H1 (cell line): ENCODE data around the gene KXD1. TPM values are rescaled to one million over a fixed set of nuclear protein-coding genes. Genes with fewer than 3 reads are reported as not detected.

Experiments used
- CTCF ChIA-PET: fragments of 300-600 bp; sonication (Branson Sonifier 250); formaldehyde crosslinking; loops from one replicate; lab custom pipeline; 2021; ENCODE audit not compliant: partially characterized antibody; lab: Charles Lee
- POLR2A ChIA-PET: fragments of 300-600 bp; sonication (Branson Sonifier 250); formaldehyde crosslinking; loops from one replicate; lab custom pipeline; 2021; ENCODE audit warnings: inconsistent platforms; ENCODE audit not compliant: partially characterized antibody; lab: Charles Lee
- DNase-seq, 2 experiments: peaks; one replicate each; pipeline versions ENCODE4 v3.0.0 to v3.0.0-alpha.2; 2010 to 2022; ENCODE audit warnings: low spot score in 2 of 2, low read depth in 1 of 2, mixed read lengths in 1 of 2
- FAIRE-seq: peaks from 2 replicates; lab custom pipeline; 2011; peaks lifted over from hg19 to GRCh38; lab: Jason Lieb, UNC
- H2AFZ ChIP-seq: 2 replicates; pipeline ENCODE4 v1.8.1; 2012; ENCODE audit warnings: low read length, inconsistent platforms
- H2AK5ac ChIP-seq: 2 replicates; pipeline ENCODE4 v1.6.1; 2013; ENCODE audit warnings: low read depth, low read length
- H2BK120ac ChIP-seq: replicated peaks from 2 replicates; pipeline ENCODE3; 2013; ENCODE audit warnings: low read depth, low read length, inconsistent platforms
- H2BK12ac ChIP-seq: 2 replicates; pipeline ENCODE4 v1.6.1; 2013; ENCODE audit warnings: low read depth, low read length
- H2BK15ac ChIP-seq: 2 replicates; pipeline ENCODE4 v1.6.1; 2013; ENCODE audit warnings: low read length
- H2BK20ac ChIP-seq: 2 replicates; pipeline ENCODE4 v1.6.1; 2013; ENCODE audit warnings: low read length
- H2BK5ac ChIP-seq: 2 replicates; pipeline ENCODE4 v1.6.1; 2013; ENCODE audit warnings: low read depth, low read length
- H3K14ac ChIP-seq: 2 replicates; pipeline ENCODE4 v1.6.1; 2013; ENCODE audit warnings: inconsistent platforms; ENCODE audit not compliant: insufficient read length
- H3K18ac ChIP-seq: 2 replicates; pipeline ENCODE4 v1.6.1; 2013; ENCODE audit warnings: low read length; ENCODE audit errors: extremely low read depth
- H3K23ac ChIP-seq: 2 replicates; pipeline ENCODE4 v1.6.1; 2013; ENCODE audit warnings: inconsistent platforms; ENCODE audit not compliant: insufficient read length
- H3K23me2 ChIP-seq: 2 replicates; pipeline ENCODE4 v1.6.1; 2013; ENCODE audit warnings: low read depth, low read length
- H3K27ac ChIP-seq: 2 replicates; pipeline ENCODE4 v1.6.1; 2011; ENCODE audit warnings: low read depth, low read length, inconsistent platforms
- H3K27me3 ChIP-seq, 4 experiments: replicated peaks in 1 of 4; 1 replicate in 1 of 4; 2 replicates in 3 of 4; pipeline versions ENCODE4 v1.6.1 to v1.8.1; 2011 to 2013; ENCODE audit warnings: low read length in 3 of 4, mild to moderate bottlenecking in 3 of 4, inconsistent platforms in 2 of 4, mixed read lengths in 2 of 4, moderate library complexity in 1 of 4; ENCODE audit not compliant: control insufficient read depth in 3 of 4, insufficient read depth in 3 of 4; ENCODE audit errors: extremely low read depth in 1 of 4
- H3K36me3 ChIP-seq, 4 experiments: 2 replicates each; pipeline versions ENCODE4 v1.6.1 to v1.8.1; 2011 to 2013; ENCODE audit warnings: mild to moderate bottlenecking in 4 of 4, low read length in 3 of 4, moderate library complexity in 2 of 4, control low read depth in 1 of 4, inconsistent platforms in 1 of 4; ENCODE audit not compliant: insufficient read depth in 4 of 4, control insufficient read depth in 2 of 4
- H3K4ac ChIP-seq: replicated peaks from 2 replicates; pipeline ENCODE3; 2013; ENCODE audit warnings: low read length, low read depth, mixed read lengths, inconsistent platforms; ENCODE audit not compliant: insufficient read length
- H3K4me1 ChIP-seq, 4 experiments: replicated peaks in 1 of 4; 1 replicate in 1 of 4; 2 replicates in 3 of 4; pipeline versions ENCODE4 v1.6.1 to v1.8.1; 2011 to 2013; ENCODE audit warnings: low read length in 3 of 4, inconsistent platforms in 2 of 4, mixed read lengths in 1 of 4; ENCODE audit not compliant: insufficient read depth in 4 of 4, control insufficient read depth in 3 of 4
- H3K4me2 ChIP-seq, 2 experiments: 2 replicates each; pipeline versions ENCODE4 v1.6.1 to v1.8.1; 2011 to 2013; ENCODE audit warnings: low read depth in 2 of 2, low read length in 2 of 2, control low read depth in 1 of 2, inconsistent platforms in 1 of 2, mild to moderate bottlenecking in 1 of 2; ENCODE audit not compliant: insufficient read depth in 1 of 2
- H3K4me3 ChIP-seq, 4 experiments: fragments of 200-600, 300-600 bp in 1 of 4; sonication (generic), shearing (Covaris generic), sonication (Bioruptor Twin) in 1 of 4; 2 replicates each; pipeline versions ENCODE4 v1.5.1 to v1.8.1; 2011 to 2016; ENCODE audit warnings: low read length in 4 of 4, low read depth in 3 of 4, control low read depth in 2 of 4, inconsistent platforms in 2 of 4, mild to moderate bottlenecking in 2 of 4, mixed read lengths in 1 of 4, moderate library complexity in 1 of 4; ENCODE audit not compliant: insufficient read depth in 2 of 4; ENCODE audit errors: extremely low read depth in 1 of 4
- H3K56ac ChIP-seq: replicated peaks from 2 replicates; pipeline ENCODE3; 2013; ENCODE audit warnings: low read depth, mild to moderate bottlenecking, mixed read lengths, low read length, inconsistent platforms; ENCODE audit not compliant: insufficient read length
- H3K79me1 ChIP-seq: 2 replicates; pipeline ENCODE4 v1.6.1; 2013; ENCODE audit warnings: low read depth, low read length, control low read depth
- H3K79me2 ChIP-seq, 2 experiments: 2 replicates each; pipeline versions ENCODE4 v1.6.1 to v1.8.1; 2012 to 2013; ENCODE audit warnings: low read length in 2 of 2, mild to moderate bottlenecking in 2 of 2, inconsistent platforms in 1 of 2; ENCODE audit not compliant: insufficient read depth in 2 of 2, control insufficient read depth in 1 of 2
- H3K9ac ChIP-seq, 4 experiments: replicated peaks in 1 of 4; 1 replicate in 1 of 4; 2 replicates in 3 of 4; pipeline versions ENCODE4 v1.6.1 to v1.8.1; 2011 to 2013; ENCODE audit warnings: low read depth in 3 of 4, low read length in 3 of 4, control low read depth in 2 of 4, mild to moderate bottlenecking in 2 of 4, moderate library complexity in 2 of 4, inconsistent platforms in 1 of 4; ENCODE audit errors: extremely low read depth in 1 of 4
- H3K9me3 ChIP-seq, 2 experiments: 2 replicates each; pipeline versions ENCODE4 v1.6.1 to v1.8.1; 2012 to 2013; ENCODE audit warnings: mild to moderate bottlenecking in 2 of 2, moderate library complexity in 2 of 2, control low read depth in 1 of 2, inconsistent platforms in 1 of 2, low read depth in 1 of 2, low read length in 1 of 2, mixed read lengths in 1 of 2; ENCODE audit not compliant: insufficient read depth in 2 of 2
- H4K20me1 ChIP-seq, 2 experiments: replicated peaks in 1 of 2; 2 replicates each; pipeline versions ENCODE3 to v1.8.1; 2011 to 2013; ENCODE audit warnings: inconsistent platforms in 2 of 2, low read length in 2 of 2, mild to moderate bottlenecking in 1 of 2; ENCODE audit not compliant: insufficient read depth in 2 of 2, control insufficient read depth in 1 of 2
- H4K5ac ChIP-seq: 2 replicates; pipeline ENCODE4 v1.6.1; 2013; ENCODE audit warnings: low read length, low read depth, mixed read lengths, inconsistent platforms; ENCODE audit not compliant: insufficient read length
- H4K8ac ChIP-seq: 2 replicates; pipeline ENCODE4 v1.8.0; 2013; ENCODE audit warnings: mild to moderate bottlenecking, moderate library complexity, low read length, inconsistent platforms; ENCODE audit not compliant: insufficient read depth; ENCODE audit errors: extremely low read depth
- H4K91ac ChIP-seq: replicated peaks from 2 replicates; pipeline ENCODE3; 2013; ENCODE audit warnings: low read length, mixed read lengths, inconsistent platforms; ENCODE audit not compliant: insufficient read length
- CREB1 ChIP-seq: IDR thresholded peaks from 2 replicates; pipeline ENCODE4 v1.6.1; 2012; ENCODE audit warnings: inconsistent platforms
- EP300 ChIP-seq, 2 experiments: IDR thresholded peaks; 1 replicate in 1 of 2; 2 replicates in 1 of 2; pipeline ENCODE4 v1.6.1; 2011 to 2012; ENCODE audit warnings: low read depth in 2 of 2, low read length in 2 of 2, mild to moderate bottlenecking in 2 of 2, borderline replicate concordance in 1 of 2, inconsistent platforms in 1 of 2, moderate library complexity in 1 of 2
- HDAC2 ChIP-seq, 2 experiments: fragments of 300-600 bp in 1 of 2; sonication (generic) in 1 of 2; IDR thresholded peaks; 2 replicates each; pipeline ENCODE4 v1.6.1; 2011 to 2012; ENCODE audit warnings: low read depth in 2 of 2, low read length in 2 of 2, mild to moderate bottlenecking in 2 of 2, moderate library complexity in 2 of 2, borderline replicate concordance in 1 of 2, inconsistent platforms in 1 of 2
- JUND ChIP-seq: IDR thresholded peaks from 2 replicates; pipeline ENCODE4 v1.6.1; 2011; ENCODE audit warnings: mild to moderate bottlenecking, improper control_type of control experiment, low read length
- PHF8 ChIP-seq: fragments of 200-600 bp; sonication (generic); conservative IDR thresholded peaks from 2 replicates; pipeline ENCODE4 v1.7.1; 2012; ENCODE audit warnings: low read depth, mild to moderate bottlenecking, inconsistent platforms, low read length, moderate library complexity
- RNF2 ChIP-seq: fragments of 200-900, 300-1000 bp; sonication (generic); IDR thresholded peaks from 2 replicates; pipeline ENCODE4 v1.7.1; 2016; ENCODE audit warnings: borderline replicate concordance, low read depth, mild to moderate bottlenecking, antibody characterized with exemption, low read length; ENCODE audit not compliant: poor library complexity, severe bottlenecking; ENCODE audit errors: missing control alignments
- SUZ12 ChIP-seq: fragments of 200-600 bp; sonication (generic); IDR thresholded peaks from 2 replicates; pipeline ENCODE4 v1.6.1; 2012; ENCODE audit warnings: mild to moderate bottlenecking, inconsistent platforms, low read length, moderate library complexity, mixed read lengths
- WGBS, 2 experiments: shearing (Covaris generic) in 1 of 2; methylation state at CpG; one replicate each; pipeline versions ENCODE4 v1.1.6 to v1.1.7; 2013 to 2015; ENCODE audit warnings: low lambda C conversion rate in 2 of 2, mixed read lengths in 2 of 2, inconsistent platforms in 1 of 2, low coverage in 1 of 2, missing lambda C conversion rate in 1 of 2; ENCODE audit not compliant: insufficient replicate concordance in 2 of 2, insufficient coverage in 1 of 2, insufficient read length in 1 of 2; ENCODE audit errors: extremely low coverage in 1 of 2, missing lambda C conversion rate in 1 of 2; 5-methylcytosine and 5-hydroxymethylcytosine counted together
- polyA plus RNA-seq, 7 experiments: library from polyadenylated mRNA; depleted of rRNA in 3 of 7; stranded (reverse) in 5 of 7; unstranded in 2 of 7; fragments of >200 nt in 5 of 7; fragments of 200-250 nt in 2 of 7; gene quantifications; 1 replicate in 5 of 7; 2 replicates in 1 of 7; 4 replicates in 1 of 7; pipeline versions ENCODE4 v1.2.1 to v1.2.3, GENCODE V29; 2011 to 2013; ENCODE audit warnings: missing spikeins in 2 of 7, mixed read lengths in 2 of 7
- total RNA-seq: library from RNA; stranded (reverse); fragmentation: NEBNext Ultra II Directional; extraction: Animal tissue kit (Norgen Biotek cat#: 25700); gene quantifications from 2 replicates; pipeline ENCODE4 v1.2.1, GENCODE V29; 2021
- TF ChIP-seq, protein P1 (sequence below): IDR thresholded peaks from 2 replicates; pipeline ENCODE4 v1.6.1; 2012; ENCODE audit warnings: inconsistent platforms

Gene KXD1
- total and polyA plus RNA-seq, 2 of the 8 experiments (the other 6 are each of a cell fraction or from before 2014, with no cell fraction given): 115 to 267 TPM

GRCh38 chr19:18612772-18613588, 55.3 kb downstream of the KXD1 start, which contains the start of gene TMEM59L:
Gene TMEM59L, plus strand, starts transcription at chr19:18612870. Its CDS starts 89 bp downstream, at chr19:18612959.
- Histone ChIP-seq H3K9ac (peak within 1 kb of the TSS in 1 of 4 experiments; percentile 39; a peak in 4 of 7 replicates), H3K4me2 (peak within 1 kb of the TSS; percentile 95 to 96), H3K4me1 (peaks cover 27 to 45% (median 31%) of the 10 kb centered on the region in 4 experiments), H3K9me3 (no peaks in the 10 kb centered on the region), H3K23ac (no peak within 1 kb of the TSS), H2BK5ac (peak within 1 kb of the TSS; percentile 27; the same call in 1 of the 2 replicates), H2BK20ac (no peak within 1 kb of the TSS; the same call in 1 of the 2 replicates), H3K27me3 (peaks cover 54 to 74% (median 70%) of the 10 kb centered on the region in 4 experiments), H3K23me2 (peaks cover 21% of the 10 kb centered on the region), H3K36me3 (peaks cover 0 to 3% (median 0%) of the 10 kb centered on the region in 4 experiments; a peak in 1 of 8 replicates), H3K27ac (no peak within 1 kb of the TSS), H3K4me3 (peak within 1 kb of the TSS; percentile 39 to 75 (median 49)), H3K14ac (no peak within 1 kb of the TSS), H2AFZ (peak within 1 kb of the TSS; percentile 63; the same call in 1 of the 2 replicates), H4K91ac (peak within 1 kb of the TSS; percentile 65), H4K5ac (no peak within 1 kb of the TSS), H4K20me1 (peaks cover 0 to 15% of the 10 kb centered on the region in 2 experiments), H2BK12ac (peak within 1 kb of the TSS; percentile 97; the same call in 1 of the 2 replicates), H3K18ac (peak within 1 kb of the TSS; percentile 51), H2BK120ac (no peak within 1 kb of the TSS), H2AK5ac (no peak within 1 kb of the TSS; the same call in 1 of the 2 replicates), H3K56ac (no peak within 1 kb of the TSS), H3K4ac (peak within 1 kb of the TSS; percentile 14), H4K8ac (peak within 1 kb of the TSS; percentile 45), H3K79me2 (no peaks in the 10 kb centered on the region), H3K79me1 (no peaks in the 10 kb centered on the region), H2BK15ac (peak within 1 kb of the TSS; percentile 65; the same call in 1 of the 2 replicates)
- 4% methylated on average over 39 of the region's 70 CpGs; no CpG with 5 or more reads in 1 of the 2 experiments for WGBS, 2 experiments
- POLR2A ChIA-PET: interaction anchor here (1.0 to 2.9 kb wide), 7 partner anchors 8 to 36 kb away, joined by 3 to 21 read pairs (median 6); partner anchors contain the start of gene REX1BD
- DNase-seq (peak in 1 of 2 experiments; percentile 82), FAIRE-seq (no peak)
- CTCF ChIA-PET: interaction anchor here (0.9 to 1.6 kb wide), 11 partner anchors 8 to 143 kb away, joined by 3 to 7 read pairs (median 4); no protein-coding TSS in a partner anchor
- peak; percentile 83 for TF ChIP-seq SUZ12
- 0 out of 4 replicates have a peak, but pooled peaks of 1 of the 2 experiments have one; percentile 26 for TF ChIP-seq HDAC2 (IDR thresholded peaks at IDR 0.05; ENCODE audit: borderline replicate concordance in 1 of 2, low read depth in 2 of 2, low read length in 2 of 2)
- no peak for TF ChIP-seq EP300 (IDR thresholded peaks at IDR 0.05; ENCODE audit: borderline replicate concordance in 1 of 2, low read depth in 2 of 2, low read length in 2 of 2)
- TF ChIP-seq RNF2: peak; percentile 73
- TF ChIP-seq CREB1: peak; percentile 79
- TF ChIP-seq JUND: peak; percentile 15; the same call in 1 of the 2 replicates
- 0 out of 2 replicates have a peak, but pooled peaks have one; percentile 31 for TF ChIP-seq PHF8
- TF ChIP-seq, protein P1, sequence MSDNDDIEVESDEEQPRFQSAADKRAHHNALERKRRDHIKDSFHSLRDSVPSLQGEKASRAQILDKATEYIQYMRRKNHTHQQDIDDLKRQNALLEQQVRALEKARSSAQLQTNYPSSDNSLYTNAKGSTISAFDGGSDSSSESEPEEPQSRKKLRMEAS: peak; percentile 35; the same call in 1 of the 2 replicates
